HAP-1 (cell line): Measurements from ENCODE around the gene GSTT2B.
"Not testable (repeated sequence)": the region's sequence is repeated elsewhere in the genome, so short reads cannot be mapped to it uniquely, and the experiment has no call there.

Experiments
- DNase-seq, 2 experiments: peaks; one replicate each; pipeline ENCODE4 v3.0.0-alpha.2; 2016 to 2020; ENCODE audit warnings: low spot score in 2 of 2
- H3K27me3 ChIP-seq: fragments of 250-450 bp; sonication (Bioruptor Pico); 2 replicates; pipeline ENCODE4 v1.5.1; 2020; ENCODE audit warnings: low read depth, mild to moderate bottlenecking, moderate library complexity
- H3K36me3 ChIP-seq: fragments of 250-450 bp; sonication (Bioruptor Pico); replicated peaks from 2 replicates; pipeline ENCODE4 v1.5.1; 2020; ENCODE audit warnings: mild to moderate bottlenecking
- H3K4me1 ChIP-seq: fragments of 250-450 bp; sonication (Bioruptor Pico); 2 replicates; pipeline ENCODE4 v1.5.1; 2020; ENCODE audit warnings: mild to moderate bottlenecking
- H3K4me3 ChIP-seq: fragments of 250-450 bp; sonication (Bioruptor Pico); 2 replicates; pipeline ENCODE4 v1.5.1; 2020; ENCODE audit warnings: mild to moderate bottlenecking, moderate library complexity
- H3K9me3 ChIP-seq: fragments of 250-450 bp; sonication (Bioruptor Pico); 2 replicates; pipeline ENCODE4 v1.5.1; 2020; ENCODE audit warnings: mild to moderate bottlenecking, moderate library complexity
- in situ Hi-C: fragments of 300-500 bp; cut with MboI; formaldehyde crosslinking; loops from 3 replicates; pipeline ENCODE4 v1.14.3; 2020; ENCODE audit warnings: low sequenced_read_pairs, inconsistent platforms, mixed read lengths

GSTT2B gene

GRCh38 chr22:23971927-23972326, 10.9 kb upstream of the GSTT2B start:
- H3K4me1 ChIP-seq, H3K9me3 ChIP-seq, DNase-seq, H3K27me3 ChIP-seq, in situ Hi-C loops, H3K4me3 ChIP-seq: not testable (repeated sequence)
- H3K36me3 ChIP-seq: peaks cover 32% of the 10 kb centered on the region

DNA sequence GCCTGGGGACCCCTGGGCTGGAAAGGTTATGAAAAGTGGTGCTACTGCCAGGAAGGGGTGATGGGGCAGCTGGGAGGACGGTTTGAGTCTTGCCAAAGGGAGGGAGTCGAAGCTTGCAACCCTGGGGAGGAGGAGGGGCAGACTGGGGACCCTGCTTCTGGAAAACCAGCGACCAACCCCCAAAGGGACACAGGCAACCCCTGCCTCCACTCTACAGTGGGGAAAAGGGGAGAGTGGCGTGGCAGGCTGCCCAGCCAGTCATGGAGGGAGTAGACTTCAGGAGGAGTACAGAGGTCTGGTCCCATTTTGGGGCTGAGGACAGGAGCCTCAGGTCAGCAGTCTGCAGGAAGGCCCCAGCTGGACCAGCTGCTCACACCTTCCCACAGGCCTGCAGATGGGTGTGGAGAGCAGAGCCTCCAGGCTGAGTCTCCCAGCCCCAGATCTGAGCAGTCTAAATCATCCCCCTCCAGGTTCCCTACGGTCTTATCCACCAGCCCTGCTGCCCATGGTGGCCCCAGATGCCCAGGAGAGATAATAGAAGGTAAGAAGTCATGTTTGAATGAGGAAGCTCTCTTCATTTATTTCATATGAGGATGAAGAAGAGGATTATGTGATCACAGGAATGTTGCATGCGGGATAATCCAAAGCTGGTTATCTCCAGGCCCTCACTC, 10.0 kb upstream of the GSTT2B start:
- Histone ChIP-seq H3K4me3 (no peak overlapping the region), H3K36me3 (peaks cover 32% of the 10 kb centered on the region), H3K27me3 (no peaks in the 10 kb centered on the region), H3K9me3 (no peaks in the 10 kb centered on the region), H3K4me1 (peaks cover 3% of the 10 kb centered on the region; the same call in 1 of the 2 replicates)
- DNase-seq: peak in 1 of 2 experiments; percentile 25
- in situ Hi-C loops: no loop called here

DNA sequence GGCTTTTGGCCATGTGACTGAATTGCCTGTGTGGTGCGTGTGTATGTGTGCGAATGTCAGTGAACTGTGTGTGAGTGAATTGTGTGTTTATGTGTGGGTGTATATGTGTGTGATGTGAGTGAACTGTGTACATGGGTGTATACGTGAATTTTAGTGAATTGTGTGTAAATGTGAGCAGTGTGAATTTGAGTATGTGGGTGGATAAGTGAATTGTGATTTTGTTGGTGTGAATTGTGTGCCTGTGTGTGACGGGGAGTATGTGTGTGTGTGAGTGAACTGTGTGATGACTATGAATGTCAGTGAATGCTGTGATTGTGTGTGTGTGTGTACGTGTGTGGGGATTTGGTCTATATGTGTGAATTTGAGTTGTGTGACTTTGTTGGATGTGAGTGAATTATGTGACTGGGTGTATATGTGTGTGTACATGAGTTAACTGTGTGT, 9.2 kb upstream of the GSTT2B start:
- Histone ChIP-seq H3K4me1 (peaks cover 3% of the 10 kb centered on the region; the same call in 1 of the 2 replicates), H3K36me3 (peaks cover 32% of the 10 kb centered on the region), H3K4me3 (no peak overlapping the region), H3K9me3 (no peaks in the 10 kb centered on the region), H3K27me3 (no peaks in the 10 kb centered on the region)
- DNase-seq: no peak
- in situ Hi-C loops: no loop called here

DNA sequence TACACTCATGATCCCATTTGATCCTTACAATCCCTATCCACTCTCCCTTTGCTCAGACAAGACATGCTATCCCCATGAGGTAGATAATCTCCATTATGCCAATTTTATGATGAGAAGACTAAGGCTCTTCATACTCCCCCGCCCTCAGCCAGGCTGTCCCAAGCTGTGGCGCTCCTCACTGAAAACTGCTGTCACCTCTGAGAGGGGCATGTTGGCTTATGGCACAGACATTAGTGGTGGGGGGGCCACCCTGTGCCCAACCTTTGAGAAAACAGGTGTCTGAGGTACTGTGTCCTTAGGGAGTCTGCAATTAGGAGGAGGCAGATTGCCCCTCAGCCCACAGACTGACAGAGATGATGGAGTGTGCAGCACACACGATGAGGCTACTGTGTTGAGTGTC, 8.1 kb upstream of the GSTT2B start:
- Histone ChIP-seq H3K27me3 (no peaks in the 10 kb centered on the region), H3K9me3 (no peaks in the 10 kb centered on the region), H3K36me3 (peaks cover 32% of the 10 kb centered on the region), H3K4me1 (peaks cover 3% of the 10 kb centered on the region; the same call in 1 of the 2 replicates), H3K4me3 (no peak overlapping the region)
- DNase-seq: no peak
- in situ Hi-C loops: no loop called here

DNA sequence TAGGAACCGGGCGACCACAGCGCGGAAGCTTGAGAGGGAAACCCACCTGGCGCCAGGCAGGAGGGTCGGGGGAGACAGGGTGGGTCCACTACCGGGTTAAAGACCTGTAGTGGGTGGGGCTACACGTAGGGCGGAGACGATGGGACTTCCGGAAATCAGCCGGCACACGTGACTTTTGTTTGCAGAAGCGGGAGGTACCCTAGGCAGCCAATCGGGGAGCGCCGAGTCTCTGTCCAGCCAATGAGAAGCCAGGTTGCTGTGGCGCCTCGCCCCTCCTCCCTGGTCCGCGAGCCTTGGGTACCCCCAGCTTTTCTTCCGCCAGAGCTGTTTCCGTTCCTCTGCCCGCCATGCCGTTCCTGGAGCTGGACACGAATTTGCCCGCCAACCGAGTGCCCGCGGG, 5.6 kb upstream of the GSTT2B start, which contains the start of gene DDTL:
Gene DDTL (plus strand): TSS at position 321 of the 400 bp plus-strand sequence. CDS start 27 bp downstream, at position 348.
- H3K4me3 ChIP-seq, H3K27me3 ChIP-seq, DNase-seq, H3K9me3 ChIP-seq, H3K4me1 ChIP-seq, in situ Hi-C loops: not testable (repeated sequence)
- H3K36me3 ChIP-seq: peaks cover 27% of the 10 kb centered on the region

DNA sequence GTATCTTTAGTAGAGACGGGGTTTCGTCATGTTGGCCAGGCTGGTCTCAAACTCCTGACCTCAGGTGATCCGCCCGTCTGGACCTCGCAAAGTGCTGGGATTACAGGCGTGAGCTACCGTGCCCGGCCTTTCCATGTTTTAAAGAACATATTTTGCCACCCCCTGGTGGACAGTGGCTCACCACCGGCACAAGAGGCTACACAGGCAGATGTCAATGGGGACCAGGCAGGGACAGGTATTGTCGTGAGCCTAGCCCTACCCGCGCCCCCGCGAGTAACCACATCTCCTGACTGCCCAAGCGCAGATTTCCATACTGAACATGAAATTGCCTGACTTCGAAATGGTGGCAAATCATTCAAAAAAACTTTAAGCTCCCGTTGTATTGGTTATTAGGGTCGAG, 5.1 kb upstream of the GSTT2B start:
- H3K36me3 ChIP-seq: peaks cover 22% of the 10 kb centered on the region
- DNase-seq, H3K4me3 ChIP-seq, in situ Hi-C loops, H3K27me3 ChIP-seq, H3K9me3 ChIP-seq, H3K4me1 ChIP-seq: not testable (repeated sequence)

GRCh38 chr22:23956301-23956900, 4.6 kb downstream of the GSTT2B start:
- in situ Hi-C loops: loop anchor here (10.0 kb wide), 2 partner anchors 92 to 412 kb away; no protein-coding TSS in a partner anchor
- not testable (repeated sequence) for H3K36me3 ChIP-seq, H3K27me3 ChIP-seq, H3K9me3 ChIP-seq, H3K4me1 ChIP-seq, H3K4me3 ChIP-seq
- peak; percentile 68 to 93 for DNase-seq

DNA sequence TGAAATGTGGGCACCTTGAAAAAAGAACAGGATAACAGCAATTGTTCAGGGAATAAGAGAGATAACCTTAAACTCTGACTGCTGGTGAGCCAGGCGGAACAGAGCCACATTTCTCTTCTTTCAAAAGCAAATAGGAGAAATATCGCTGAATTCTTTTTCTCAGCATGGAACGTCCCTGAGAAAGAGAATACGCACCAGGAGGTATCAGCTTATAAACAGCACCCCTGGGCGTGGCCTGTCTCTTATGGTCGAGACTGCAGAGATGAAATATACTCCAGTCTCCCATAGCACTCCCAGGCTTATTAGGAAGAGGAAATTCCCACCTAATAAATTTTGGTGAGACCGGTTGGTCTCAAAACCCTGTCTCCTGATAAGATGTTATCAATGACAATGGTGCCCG, 5.1 kb downstream of the GSTT2B start:
- peak in 1 of 2 experiments; percentile 33 for DNase-seq
- in situ Hi-C loops: loop anchor here (10.0 kb wide), 2 partner anchors 91 to 411 kb away; no protein-coding TSS in a partner anchor
- not testable (repeated sequence) for H3K9me3 ChIP-seq, H3K4me1 ChIP-seq, H3K27me3 ChIP-seq, H3K4me3 ChIP-seq, H3K36me3 ChIP-seq

DNA sequence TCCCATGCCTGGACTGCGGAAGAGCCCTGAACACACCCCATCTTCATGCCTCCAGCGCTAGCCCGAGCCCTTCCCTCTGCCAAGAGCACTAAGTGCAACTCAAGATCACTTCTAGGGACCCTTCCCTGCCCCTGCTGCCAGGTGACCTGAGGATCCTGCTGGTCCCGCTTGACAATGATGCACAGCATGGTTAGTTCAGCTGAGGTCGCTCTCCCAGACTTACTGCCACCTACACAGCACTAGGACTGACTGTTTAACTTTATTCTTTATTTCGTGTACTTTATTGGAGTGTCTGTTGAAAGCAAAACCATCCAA, 6.0 kb downstream of the GSTT2B start:
- H3K4me1 ChIP-seq, H3K36me3 ChIP-seq, H3K4me3 ChIP-seq, H3K27me3 ChIP-seq, DNase-seq, H3K9me3 ChIP-seq: not testable (repeated sequence)
- in situ Hi-C loops: loop anchor here (5.0 to 10.0 kb wide), 3 partner anchors 32 to 410 kb away; no protein-coding TSS in a partner anchor

DNA sequence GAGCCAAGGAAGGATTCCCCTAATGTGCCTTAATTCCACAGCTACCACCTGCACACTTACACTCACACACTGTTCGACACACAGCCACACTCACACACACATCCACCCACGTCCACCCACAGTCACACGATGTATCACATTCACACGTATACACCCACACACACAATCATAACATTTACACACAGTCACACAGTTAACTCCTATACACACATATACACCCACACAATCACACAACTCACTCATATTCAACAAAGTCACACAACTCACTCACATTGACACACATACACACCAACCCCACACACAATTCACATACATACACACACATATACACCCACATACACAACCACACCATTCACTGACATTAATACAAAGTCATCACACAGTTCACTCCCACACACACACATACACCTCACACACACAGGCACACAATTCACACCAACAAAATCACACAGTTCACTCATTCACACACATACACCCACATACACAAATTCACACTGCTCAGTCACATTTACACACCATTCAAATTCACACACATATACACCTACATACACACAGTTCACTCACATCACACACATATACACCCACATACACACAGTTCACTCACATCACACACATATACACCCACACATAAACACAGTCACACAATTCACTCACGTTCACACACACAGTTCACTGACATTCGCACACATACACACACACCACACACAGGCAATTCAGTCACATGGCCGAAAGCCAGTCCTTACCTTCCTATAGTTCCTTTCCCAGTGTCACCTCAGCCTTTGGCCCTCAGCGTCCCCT, 6.6 kb downstream of the GSTT2B start:
- H3K27me3 ChIP-seq, H3K4me3 ChIP-seq, DNase-seq, H3K4me1 ChIP-seq, H3K9me3 ChIP-seq, H3K36me3 ChIP-seq: not testable (repeated sequence)
- in situ Hi-C loops: loop anchor here (5.0 to 10.0 kb wide), 3 partner anchors 33 to 410 kb away; no protein-coding TSS in a partner anchor

- not testable (repeated sequence) for H3K9me3 ChIP-seq, H3K27me3 ChIP-seq, DNase-seq, H3K36me3 ChIP-seq, H3K4me1 ChIP-seq, H3K4me3 ChIP-seq
- in situ Hi-C loops: loop anchor here (5.0 to 10.0 kb wide), 3 partner anchors 34 to 409 kb away; no protein-coding TSS in a partner anchor
Observed at GRCh38 chr22:23953485-23953884, 7.5 kb downstream of the GSTT2B start.

DNA sequence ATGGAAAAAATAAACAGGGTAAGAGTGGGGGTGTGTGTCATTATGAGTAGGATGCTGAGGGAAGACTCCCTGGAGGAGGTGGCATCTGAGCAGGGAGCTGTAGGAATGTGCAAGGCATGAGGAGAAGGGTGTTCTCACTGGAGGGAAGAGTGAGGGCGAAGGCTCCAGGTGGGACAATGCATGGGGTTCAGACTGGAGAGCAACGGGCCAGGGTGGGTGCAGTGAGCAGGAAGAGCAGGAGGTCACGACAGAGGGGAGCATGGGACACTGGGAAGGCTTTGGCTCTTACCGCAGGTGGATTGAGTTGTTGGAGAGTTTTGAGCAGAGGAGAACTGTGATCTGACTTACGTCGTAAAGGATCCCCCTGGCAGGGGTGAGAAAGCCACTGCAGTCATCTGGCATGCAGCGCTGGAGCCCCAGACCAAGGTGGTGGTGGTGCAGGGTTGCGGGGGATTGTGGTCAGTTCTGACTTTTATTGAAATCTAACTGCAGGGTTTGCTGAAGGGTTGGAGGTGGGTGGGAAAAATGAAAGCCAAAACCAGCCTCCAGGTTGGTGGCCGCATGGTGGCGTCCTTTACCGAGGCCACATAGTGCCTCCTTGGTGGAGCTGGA, 8.1 kb downstream of the GSTT2B start:
- H3K27me3 ChIP-seq, H3K4me1 ChIP-seq, H3K4me3 ChIP-seq, H3K36me3 ChIP-seq, H3K9me3 ChIP-seq, DNase-seq: not testable (repeated sequence)
- in situ Hi-C loops: loop anchor here (5.0 to 10.0 kb wide), 3 partner anchors 34 to 408 kb away; no protein-coding TSS in a partner anchor

DNA sequence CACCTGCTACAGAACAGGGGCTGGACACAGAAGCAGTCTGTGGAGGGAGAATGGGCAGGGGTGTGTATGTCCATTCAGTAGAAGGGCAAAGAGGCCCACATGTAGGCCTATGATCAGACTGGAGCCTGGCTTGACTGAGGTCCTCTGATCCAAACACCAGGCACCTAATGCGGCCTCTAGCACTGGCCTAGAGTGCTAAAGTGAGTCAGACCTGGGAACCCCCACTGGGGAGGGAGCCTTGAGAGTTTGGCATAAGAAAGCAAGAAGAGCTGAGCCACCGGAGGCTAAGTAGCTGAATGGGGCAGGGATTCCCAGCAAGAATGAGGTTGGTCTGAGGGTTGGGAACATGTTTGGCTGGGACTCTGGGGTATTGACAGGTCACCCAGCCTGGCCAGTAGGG, 9.6 kb downstream of the GSTT2B start:
- not testable (repeated sequence) for H3K4me3 ChIP-seq, H3K36me3 ChIP-seq, H3K27me3 ChIP-seq, H3K4me1 ChIP-seq, H3K9me3 ChIP-seq, DNase-seq
- in situ Hi-C loops: loop anchor here (5.0 to 10.0 kb wide), 3 partner anchors 36 to 407 kb away; no protein-coding TSS in a partner anchor
